SK-N-MC (cell line): Measurements from ENCODE around the gene P2RY10.

ENCODE experiments used
- EZH2 ChIP-seq: fragments of 200-600 bp; sonication (generic); IDR thresholded peaks from one replicate; pipeline ENCODE4 v1.6.1; 2017; ENCODE audit warnings: antibody characterized with exemption
- POLR2AphosphoS5 ChIP-seq: IDR thresholded peaks from 2 replicates; pipeline ENCODE4 v1.6.1; 2012; ENCODE audit warnings: mild to moderate bottlenecking, low read depth, low read length, borderline replicate concordance

- TF ChIP-seq EZH2 (no peak), POLR2AphosphoS5 (no peak)
Observed at GRCh38 chrX:78979789-78980464, 34.7 kb downstream of the P2RY10 start.
